HG03066 (cell line): Measurements from ENCODE around the gene CFAP77.

ENCODE experiments used
- ATAC-seq: cut with Tn5 transposase; IDR thresholded peaks from one replicate; pipeline ENCODE4 v1.9.1; 2021; ENCODE audit warnings: low read depth; ENCODE audit not compliant: unreplicated experiment

CFAP77 gene

DNA sequence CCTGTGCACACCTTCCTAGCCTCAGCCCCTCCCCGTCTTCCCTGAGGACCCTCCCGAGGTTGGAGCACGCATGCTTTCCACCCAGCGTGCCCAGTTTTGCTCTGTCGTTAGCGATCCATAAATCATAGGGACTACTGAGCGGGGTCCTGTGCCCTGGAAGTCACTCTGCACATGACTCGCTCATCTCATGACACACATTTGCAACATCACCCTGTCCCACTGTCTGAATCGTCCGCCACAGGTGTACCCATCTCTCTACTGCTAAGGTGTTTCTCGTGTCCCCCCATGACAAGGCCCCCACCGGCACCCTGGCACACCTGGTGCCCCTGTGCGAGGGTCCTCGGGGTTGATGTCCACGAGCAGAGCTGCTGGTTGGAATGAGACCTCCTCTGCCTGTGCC lies 103.4 kb downstream of the CFAP77 start:
- no peak for ATAC-seq

DNA sequence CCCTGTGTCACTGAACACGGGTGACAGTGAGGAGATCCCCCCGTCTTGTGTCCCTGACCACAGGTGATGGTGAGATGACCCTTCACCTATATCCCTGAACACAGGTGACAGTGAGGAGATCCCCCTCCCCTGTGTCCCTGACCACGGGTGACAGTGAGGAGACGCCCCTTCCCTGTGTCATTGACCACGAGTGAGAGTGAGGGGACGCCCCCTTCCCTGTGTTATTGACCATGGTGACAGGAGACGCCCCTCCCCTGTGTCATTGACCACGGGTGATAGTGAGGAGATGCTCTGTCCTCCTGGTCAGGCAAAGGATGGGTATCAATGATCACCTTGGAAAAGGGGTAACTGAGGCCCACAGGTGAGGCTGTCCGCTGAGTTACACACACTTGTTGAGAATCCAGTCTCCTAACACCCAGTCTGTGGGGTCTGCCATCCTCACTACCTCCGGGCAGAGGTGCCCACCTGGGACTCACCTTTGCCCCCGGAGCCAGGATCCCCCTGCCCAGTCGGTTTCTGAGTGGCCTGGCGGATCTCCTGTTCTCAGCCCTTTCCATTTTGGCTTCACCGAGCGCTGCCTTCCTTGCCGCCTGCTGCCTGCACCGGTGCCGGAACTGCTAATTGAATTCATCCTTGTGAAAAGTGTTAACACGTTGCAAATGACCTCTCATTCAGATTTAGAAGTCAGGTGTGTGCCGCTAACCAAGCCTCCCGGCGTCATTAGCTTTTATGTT lies 104.2 kb downstream of the CFAP77 start:
- ATAC-seq = no peak

DNA sequence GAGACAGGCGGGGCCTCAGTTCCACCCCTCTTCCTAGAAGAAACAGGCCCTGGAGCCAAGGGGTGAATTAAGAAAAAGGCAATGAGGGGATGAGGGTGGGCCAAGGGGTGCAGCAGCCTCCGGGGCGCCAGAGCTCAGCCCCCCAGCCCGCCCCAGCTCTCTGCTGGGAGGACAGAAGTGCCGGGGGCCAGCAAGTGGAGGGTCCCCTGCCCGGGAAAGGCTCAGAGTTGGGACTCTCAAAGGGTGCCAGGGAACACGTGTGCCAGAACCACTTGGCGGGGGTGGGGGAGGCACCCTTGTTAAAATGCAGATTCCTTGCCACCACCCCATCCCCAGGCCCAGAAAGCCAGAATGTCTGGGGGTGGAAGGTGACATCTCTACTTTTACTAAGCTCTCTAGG lies 104.8 kb downstream of the CFAP77 start:
- no peak for ATAC-seq

DNA sequence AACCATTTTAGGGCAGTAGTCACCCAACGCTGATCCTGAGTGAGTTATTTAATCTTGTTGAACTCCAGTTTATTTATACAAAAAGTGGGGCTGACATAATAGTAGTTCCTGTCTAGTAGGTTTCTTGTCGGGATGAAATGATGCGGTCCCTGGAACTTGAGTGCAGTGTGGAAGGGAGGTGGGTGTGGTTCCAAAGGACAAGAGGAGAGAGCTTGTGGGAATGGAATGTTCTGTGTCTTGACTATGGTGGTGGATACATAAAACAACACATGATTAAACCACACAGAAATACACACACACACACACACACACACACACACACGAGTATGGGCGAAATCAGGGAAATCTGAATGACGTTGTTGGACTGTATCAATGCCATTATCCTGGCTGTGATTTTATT lies 106.3 kb downstream of the CFAP77 start:
- ATAC-seq = no peak

DNA sequence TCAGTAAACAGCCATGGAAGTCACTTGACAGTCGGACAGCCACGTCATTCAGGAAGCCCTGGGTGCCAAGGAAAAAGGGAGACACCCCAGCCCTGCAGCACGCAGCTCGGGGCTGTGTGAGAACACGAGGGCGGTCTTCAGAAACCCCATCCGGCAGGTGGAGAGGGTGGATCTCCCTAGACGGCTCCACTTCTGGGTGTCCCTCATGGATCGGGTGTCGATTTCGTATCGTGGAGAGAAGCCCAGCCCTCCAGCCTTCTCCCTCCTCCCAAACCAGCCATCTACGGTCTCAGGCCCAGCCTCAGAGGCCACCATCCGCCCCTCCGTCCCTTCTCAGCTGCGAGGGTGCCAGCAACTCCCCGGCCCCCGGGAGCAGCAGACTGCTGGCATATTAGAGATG lies 106.9 kb downstream of the CFAP77 start:
- no peak for ATAC-seq

DNA sequence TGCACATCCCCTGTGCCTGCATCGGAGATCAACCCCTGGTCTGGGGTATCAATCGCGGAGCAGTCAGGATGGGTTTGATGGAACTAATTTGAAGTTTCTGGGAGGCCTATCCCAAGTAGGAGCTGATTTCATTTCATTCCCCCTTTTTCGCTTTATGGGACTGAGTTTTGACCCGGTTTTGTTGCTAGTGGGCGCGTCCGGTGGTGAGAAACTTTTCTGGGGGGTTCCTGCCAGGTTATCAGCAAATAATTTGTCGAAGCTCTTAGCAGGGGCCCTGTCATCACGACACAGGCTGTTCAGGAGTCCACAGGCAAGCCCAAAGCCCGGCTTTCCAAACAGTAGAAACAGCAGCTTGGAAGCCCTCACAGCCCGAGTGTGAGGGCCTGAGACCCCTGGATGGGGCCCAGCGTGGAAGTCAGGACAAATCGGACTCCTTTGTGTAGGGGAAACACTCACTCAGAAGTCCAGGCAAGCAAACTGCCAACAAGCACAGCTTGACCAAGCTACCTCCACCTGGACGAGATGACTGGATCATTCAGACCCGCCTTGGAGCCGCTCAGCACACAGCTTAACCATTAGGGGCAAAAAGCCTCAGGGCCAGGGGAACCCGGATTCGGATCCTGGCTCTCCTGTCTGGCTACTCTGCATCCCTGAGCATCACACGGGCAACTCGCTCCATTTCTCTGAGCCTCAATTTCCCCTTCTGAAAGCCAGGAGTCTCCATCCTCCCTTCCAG lies 108.0 kb downstream of the CFAP77 start:
- no peak for ATAC-seq

DNA sequence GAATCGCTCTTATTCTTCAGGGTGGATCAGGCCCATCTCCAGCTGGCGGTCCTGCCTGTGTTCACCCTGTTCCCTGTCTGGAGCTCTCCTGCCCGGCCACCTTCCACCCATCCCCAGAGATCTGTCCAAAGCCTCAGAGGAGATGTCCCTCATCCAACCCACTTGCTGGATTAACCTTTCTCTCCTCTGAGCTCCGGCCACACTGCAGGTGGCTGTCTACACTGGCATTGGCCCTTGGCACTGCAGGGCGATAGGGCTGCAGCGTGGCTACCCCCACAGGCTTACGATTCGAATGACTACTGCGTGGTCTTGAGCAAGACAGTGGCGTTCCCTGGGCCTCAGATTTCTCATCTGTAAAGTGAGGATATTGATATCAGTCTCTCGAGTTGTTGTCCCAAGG lies 108.6 kb downstream of the CFAP77 start:
- ATAC-seq = no peak

DNA sequence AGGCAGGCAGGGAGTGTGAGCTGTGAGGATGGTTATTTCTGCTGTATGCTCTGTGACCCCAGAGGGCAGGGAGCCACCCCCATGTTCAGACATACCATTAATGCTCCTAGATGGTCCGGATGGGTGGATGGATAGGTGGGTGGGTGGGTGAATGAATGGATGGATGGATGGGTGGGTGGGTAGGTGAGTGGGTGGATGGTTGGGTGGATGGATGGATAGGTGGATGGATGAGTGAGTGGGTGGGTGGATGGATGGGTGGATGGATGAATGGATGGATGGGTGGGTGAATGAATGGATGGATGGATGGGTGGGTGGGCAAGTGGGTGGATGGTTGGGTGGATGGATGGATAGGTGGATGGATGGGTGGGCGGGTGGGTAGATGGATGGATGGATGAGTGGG lies 109.0 kb downstream of the CFAP77 start:
- ATAC-seq = no peak

DNA sequence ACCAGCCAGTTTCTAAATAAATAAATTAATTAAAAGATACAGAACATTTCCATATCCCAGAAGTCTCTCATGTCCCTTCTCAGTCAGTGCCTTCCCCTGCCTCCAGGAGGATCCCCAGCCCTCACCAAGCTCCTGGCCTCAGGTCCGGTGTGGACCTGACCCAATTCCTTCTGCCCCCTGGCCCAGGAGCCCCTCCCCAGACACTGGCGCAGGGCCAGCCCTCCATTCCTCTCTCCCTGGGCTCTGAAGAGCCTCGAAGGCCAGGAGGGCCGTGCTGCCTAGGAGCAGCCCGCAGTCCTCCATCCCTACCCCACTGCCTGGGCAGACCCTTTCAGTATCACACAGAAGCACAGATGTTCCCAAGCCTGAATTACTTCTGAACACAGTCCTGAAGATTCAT lies 110.6 kb downstream of the CFAP77 start:
- ATAC-seq = no peak

DNA sequence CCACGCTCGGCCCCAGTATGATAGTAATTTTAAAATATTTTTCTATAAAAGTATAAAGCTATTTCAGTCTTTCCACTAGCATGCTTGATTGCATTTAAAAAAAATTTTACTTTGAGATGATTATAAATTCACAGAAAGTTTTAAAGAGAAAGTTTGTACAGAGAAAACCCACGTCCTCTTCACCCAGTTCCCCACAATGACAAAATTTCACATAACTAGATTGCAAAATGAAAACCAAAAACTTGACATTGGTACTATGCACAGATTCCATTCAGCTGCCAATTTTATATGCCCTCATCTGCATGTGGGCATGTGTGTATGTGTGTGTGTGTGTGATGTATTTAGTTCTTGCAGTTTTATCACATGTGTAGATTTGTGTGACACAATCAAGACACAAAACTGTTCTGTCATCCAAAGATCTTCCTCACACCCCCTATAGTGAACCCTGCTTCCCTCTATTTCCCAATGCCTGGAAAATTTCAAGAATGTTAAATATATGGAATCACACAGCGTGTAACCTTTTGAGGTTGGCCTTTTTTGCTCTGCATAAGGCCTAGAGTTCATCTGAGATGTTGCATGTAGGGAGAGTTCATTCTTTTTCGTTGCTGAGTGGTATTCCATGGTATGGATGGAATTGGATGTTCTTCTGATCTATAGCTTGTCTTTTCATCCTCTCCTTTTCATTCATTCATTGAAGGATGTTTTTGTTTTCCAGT lies 115.5 kb downstream of the CFAP77 start:
- no peak for ATAC-seq

DNA sequence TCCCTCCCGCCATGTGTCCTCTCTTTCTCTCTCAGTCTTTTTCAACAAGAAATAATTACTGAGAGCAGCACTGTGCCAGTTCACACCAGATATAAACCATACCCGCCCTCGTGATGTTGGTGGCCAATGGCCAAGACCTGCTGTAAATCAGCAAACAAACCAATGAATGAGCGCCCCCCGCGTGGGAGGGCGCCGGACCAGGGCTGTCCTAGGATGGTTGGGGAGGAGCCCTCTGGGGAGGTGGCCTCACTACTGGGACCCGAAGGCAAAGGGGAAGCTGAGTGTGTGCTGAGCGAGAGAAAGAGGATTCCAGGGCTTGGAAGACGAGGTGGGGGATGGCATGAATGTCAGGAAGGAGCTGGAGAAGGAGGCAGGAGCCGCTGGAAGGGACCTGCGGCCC lies 121.2 kb downstream of the CFAP77 start:
- ATAC-seq = no peak

DNA sequence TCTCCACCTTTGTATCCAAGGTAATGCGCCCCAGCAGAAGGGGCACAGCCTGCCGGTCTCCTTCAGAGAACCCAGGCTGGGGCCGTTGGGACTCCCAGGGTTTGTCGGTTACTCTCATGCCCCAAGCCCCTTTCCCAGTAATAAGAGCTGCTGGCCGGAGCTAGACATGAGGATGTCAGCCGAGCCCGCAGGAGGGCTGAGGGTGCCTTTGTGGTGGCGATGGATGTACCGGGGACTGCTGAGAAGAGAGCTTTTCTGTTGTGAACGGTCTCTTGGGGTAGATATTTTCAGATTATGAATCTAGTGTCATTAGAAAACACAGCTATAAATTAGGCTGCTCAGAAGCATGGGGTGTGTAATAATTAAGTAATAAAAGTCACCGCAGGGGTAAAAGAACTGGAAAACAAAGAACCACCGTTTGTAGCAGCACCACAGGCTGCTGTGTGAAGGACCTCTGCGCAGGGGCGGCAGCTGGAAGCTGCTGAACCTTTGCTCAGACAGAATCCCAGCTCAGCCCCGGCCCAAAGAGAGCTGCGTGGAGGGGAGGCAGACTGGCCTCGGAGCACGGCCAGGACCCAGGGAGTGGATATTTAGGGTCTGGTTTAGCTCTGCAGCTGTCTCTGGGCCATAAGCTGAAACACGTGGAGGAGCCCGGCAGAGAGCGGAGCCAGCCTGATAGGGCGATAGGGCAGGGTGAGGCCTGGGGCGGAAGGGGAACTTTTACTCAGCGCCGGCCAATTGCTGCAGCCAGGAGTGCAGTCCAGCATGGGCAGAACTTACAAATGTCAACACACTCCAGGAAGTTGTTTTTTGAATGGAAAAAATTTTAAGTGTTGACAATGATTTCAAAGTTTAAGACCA lies 121.9 kb downstream of the CFAP77 start:
- ATAC-seq = no peak

DNA sequence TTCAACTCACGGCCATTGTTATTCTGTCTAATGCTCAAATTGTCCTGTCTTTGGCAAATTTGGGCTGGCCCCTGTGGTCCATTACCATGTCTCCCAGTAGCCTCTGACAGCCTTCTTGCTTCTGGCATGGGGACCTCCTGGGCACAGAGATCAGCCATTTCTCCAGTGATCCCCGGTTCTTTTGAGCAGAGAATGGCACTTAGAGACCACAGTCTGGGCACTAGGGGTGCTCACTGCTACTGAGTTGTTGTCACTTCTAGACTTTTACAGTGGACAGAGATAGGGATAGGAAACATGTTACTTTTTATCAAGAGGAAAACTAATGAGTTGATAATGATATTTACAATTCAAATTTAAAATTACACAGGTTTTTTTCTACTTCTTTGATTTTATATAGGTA lies 124.8 kb downstream of the CFAP77 start:
- no peak for ATAC-seq

DNA sequence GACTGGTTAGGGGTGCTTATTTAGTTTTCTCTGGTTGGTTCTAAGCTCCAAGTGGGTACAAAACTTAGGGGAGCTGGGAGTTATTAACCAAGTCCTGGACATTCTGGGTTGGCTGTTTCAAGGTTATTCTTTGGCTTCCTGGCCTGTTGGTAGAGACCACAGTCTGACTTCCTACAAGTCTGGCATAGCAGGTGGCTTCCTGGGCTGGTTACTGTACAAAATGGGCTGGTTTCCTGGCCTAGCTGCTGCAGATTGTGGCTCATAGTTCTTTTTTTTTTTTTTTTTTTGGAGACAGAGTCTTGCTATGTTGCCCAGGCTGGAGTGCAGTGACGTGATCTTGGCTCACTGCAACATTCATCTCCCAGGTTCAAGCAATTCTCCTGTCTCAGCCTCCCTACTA lies 126.1 kb downstream of the CFAP77 start:
- ATAC-seq = no peak

DNA sequence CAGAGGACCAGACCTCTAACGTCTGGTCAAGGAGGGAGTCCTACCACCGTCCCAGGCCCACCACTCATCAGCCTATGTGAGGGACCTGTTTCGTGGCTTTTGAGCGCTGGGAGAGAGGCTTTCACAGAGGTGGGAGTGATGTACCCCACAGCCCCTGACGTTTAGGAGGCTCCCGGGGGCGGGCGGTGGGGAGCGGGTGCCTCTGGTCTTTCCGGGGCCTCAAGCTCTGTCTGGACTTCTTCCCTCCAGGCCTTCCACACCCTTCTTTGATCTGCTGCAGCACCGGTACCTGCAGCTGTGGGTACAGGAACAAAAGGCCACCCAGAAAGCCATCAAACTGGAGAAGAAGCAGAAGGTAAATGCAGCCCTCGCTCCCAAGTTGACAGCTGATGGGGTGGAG lies 127.3 kb downstream of the CFAP77 start:
- no peak for ATAC-seq

DNA sequence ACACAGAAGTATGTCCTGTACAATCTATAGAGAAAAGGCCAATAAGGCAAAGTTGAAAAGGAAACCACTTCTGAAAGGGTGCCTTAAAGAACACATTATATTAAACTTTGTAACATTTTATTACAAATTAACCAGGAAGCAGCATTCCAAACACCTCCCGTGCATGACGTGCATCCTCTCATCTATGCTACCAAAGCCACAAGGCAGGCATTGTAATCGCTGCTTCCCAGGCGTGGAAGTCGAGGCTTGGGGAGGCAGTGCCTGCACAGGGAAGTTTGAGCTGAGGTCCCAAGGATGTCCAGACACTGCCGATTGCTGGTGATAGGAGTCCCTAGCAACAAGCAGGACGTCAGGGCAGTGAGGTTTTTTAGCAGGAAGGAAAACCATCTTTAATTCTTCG lies 128.1 kb downstream of the CFAP77 start:
- no peak for ATAC-seq

DNA sequence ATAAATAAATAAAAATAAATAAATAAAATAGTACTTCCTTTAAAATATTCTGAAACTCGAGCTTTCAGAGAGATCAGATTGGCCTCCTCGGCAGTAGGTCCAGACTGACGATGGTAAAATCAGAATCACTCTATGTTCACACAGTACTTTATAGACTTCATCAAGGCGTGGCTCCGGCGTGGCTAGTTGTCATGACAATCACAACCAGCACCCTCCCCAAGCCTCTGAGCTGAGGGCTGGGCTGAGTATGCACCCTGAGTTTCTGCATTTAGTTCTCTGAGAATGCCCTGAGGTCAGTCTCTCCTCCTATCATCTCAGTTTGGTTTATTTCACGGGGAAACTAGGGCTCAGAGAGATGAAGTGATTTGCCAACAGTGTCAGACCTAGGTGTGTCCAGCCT lies 129.1 kb downstream of the CFAP77 start:
- no peak for ATAC-seq

DNA sequence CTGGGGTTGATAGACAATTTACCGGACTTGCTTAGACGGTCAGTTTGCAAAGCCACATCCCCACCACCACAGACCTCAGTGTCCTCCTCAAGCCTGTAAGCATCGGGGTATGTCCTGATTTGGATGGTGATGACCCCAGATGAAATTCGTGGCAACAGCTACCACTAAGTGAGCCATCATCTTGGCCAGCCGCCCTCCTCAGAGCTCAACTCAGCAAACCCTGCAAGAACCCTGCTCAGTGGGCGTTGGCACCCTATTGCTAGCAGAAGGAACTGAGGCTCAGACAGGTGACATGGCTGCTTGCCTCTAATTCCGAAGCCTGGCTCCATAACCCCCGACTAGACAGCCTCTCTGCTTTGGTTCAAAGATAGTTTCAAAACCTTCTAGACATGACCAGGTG lies 131.0 kb downstream of the CFAP77 start:
- no peak for ATAC-seq

DNA sequence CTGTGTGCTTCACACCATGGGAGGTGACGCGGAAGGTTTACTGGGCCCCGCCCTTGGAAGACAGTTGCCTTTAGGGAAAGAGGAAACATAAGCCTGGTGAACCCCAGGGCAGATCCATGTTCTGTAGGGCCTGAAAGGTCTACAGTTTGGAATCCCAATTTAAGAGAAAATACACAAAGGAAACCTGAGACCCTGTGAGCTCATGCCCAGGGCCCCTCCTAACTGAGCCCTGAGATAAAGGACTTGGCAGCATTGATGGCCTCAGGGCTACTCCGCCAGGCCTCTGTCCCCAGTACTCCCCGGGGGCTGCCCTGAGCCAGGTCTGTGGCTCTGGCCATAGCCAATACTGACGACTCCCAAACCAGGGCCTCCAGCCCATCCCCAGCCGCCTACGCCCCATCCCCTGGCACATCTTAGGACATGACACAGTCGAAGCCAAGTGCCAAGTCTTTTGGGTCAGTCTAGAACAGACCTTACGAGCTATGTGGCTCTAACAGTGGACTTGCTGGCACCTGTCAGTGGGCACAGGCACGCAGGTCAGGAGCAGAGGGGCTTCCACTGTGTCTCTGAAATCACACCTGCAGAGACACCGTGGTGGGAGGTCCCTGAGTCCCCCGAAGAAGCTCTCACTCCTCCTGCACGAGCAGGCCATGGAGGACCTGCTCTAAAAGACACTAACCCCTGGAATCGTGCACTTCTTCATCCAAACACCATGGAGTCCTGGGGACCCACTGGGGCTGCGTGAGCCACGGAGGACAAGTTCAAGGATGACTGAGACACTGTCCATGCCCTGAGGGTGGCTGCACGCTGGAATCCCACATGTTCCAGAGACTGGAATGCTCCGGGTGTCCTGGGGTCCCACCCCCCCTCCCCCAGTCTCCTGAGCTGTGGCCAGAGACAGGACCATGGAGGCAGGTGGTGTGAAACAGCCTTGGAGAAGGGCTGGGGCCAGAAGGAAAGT lies 132.1 kb downstream of the CFAP77 start:
- ATAC-seq = no peak

DNA sequence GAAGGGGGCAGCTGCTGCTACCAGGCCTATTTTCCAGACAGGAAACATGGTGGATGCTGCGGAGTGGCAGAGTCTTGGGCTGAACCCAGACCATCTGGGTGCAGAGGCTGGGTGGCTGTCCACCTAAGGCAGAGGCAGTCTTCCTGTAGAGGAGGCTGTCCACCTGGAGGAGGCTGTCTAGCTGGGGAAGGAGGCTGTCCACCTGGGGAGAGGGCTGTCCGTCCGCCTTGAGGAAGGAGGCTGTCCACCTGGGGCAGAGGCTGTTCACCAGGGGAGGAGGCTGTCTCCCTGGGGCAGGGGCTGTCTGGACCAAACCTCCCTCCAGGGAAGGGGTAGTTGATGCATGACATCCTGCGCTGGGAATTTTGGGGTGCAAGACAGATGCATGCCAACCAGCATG lies 133.2 kb downstream of the CFAP77 start:
- ATAC-seq = no peak
